Myocyte (in vitro differentiated cells): ENCODE measurements around the gene GRSF1. TPM values are rescaled to one million over a fixed set of nuclear protein-coding genes. Genes with fewer than 3 reads are reported as not detected.

Experiments
- total RNA-seq: library from RNA; depleted of rRNA; stranded (reverse); fragments of >200 nt; gene quantifications from 2 replicates; pipeline ENCODE4 v1.2.3, GENCODE V29; 2014

Gene GRSF1
- total RNA-seq, 1 donor from 2014 or later, result 204 TPM

Other genes with a start within 250 kb of the GRSF1 start
- not detected in 2 replicates for gene AMBN, start 247.6 kb downstream of the GRSF1 start, total RNA-seq
- gene ENAM, start 211.1 kb downstream of the GRSF1 start, total RNA-seq, result 0.21 and 0.83 TPM in 2 replicates
- 4.0 and 12.5 TPM in 2 replicates for gene JCHAIN, start 173.4 kb downstream of the GRSF1 start, total RNA-seq
- 23.7 and 25.7 TPM in 2 replicates for gene UTP3, start 151.4 kb downstream of the GRSF1 start, total RNA-seq
- 63.6 and 67.2 TPM in 2 replicates for gene RUFY3, start 117.9 kb downstream of the GRSF1 start, total RNA-seq
- gene MOB1B, start 62.5 kb upstream of the GRSF1 start, total RNA-seq, result 59.6 and 65.1 TPM in 2 replicates
- gene DCK, start 153.8 kb upstream of the GRSF1 start, total RNA-seq, result 19.0 and 27.2 TPM in 2 replicates